Keratinocyte (primary cell): ENCODE results near the gene C10orf120. TPM values are rescaled to one million over a fixed set of nuclear protein-coding genes. Genes with fewer than 3 reads are reported as not detected.

Experiments
- DNase-seq: peaks from one replicate; pipeline ENCODE4 v3.0.0-alpha.2; 2011; ENCODE audit warnings: low read depth, missing footprints, low spot score
- FAIRE-seq: peaks from 2 replicates; lab custom pipeline; 2011; peaks lifted over from hg19 to GRCh38; lab: Jason Lieb, UNC
- H2AFZ ChIP-seq: 2 replicates; pipeline ENCODE4 v1.6.0; 2012; ENCODE audit warnings: low read length, control low read depth, inconsistent platforms; ENCODE audit not compliant: control insufficient read depth
- H3K27ac ChIP-seq: 2 replicates; pipeline ENCODE4 v1.5.1; 2011; ENCODE audit warnings: low read length; ENCODE audit not compliant: control insufficient read depth, insufficient read depth
- H3K27me3 ChIP-seq: 3 replicates; pipeline ENCODE4 v1.6.0; 2011; ENCODE audit warnings: low read length; ENCODE audit not compliant: control insufficient read depth, insufficient read depth; ENCODE audit errors: extremely low read depth
- H3K36me3 ChIP-seq, 2 experiments: 2 replicates in 1 of 2; 3 replicates in 1 of 2; pipeline ENCODE4 v1.5.1; 2011; ENCODE audit warnings: low read length in 2 of 2, mild to moderate bottlenecking in 1 of 2; ENCODE audit not compliant: control insufficient read depth in 2 of 2, insufficient read depth in 2 of 2; ENCODE audit errors: extremely low read depth in 1 of 2
- H3K4me1 ChIP-seq: 3 replicates; pipeline ENCODE4 v1.5.1; 2011; ENCODE audit warnings: low read length; ENCODE audit not compliant: control insufficient read depth, insufficient read depth; ENCODE audit errors: extremely low read depth
- H3K4me2 ChIP-seq: 3 replicates; pipeline ENCODE4 v1.6.0; 2011; ENCODE audit warnings: low read depth, low read length; ENCODE audit not compliant: control insufficient read depth, insufficient read depth; ENCODE audit errors: extremely low read depth
- H3K4me3 ChIP-seq, 3 experiments: fragments of 200-600 bp in 1 of 3; sonication (generic) in 1 of 3; 2 replicates in 2 of 3; 3 replicates in 1 of 3; pipeline ENCODE4 v1.5.1; 2011 to 2016; ENCODE audit warnings: low read length in 3 of 3, mild to moderate bottlenecking in 3 of 3, control low read depth in 2 of 3, inconsistent platforms in 1 of 3, low read depth in 1 of 3, mixed read lengths in 1 of 3, mixed run types in 1 of 3, moderate library complexity in 1 of 3; ENCODE audit not compliant: control insufficient read depth in 2 of 3, insufficient read depth in 2 of 3; ENCODE audit errors: extremely low read depth in 1 of 3
- H3K79me2 ChIP-seq: 2 replicates; pipeline ENCODE4 v1.6.0; 2012; ENCODE audit warnings: low read length; ENCODE audit not compliant: control insufficient read depth, insufficient read depth
- H3K9ac ChIP-seq: 3 replicates; pipeline ENCODE4 v1.6.0; 2011; ENCODE audit warnings: low read length; ENCODE audit not compliant: control insufficient read depth, insufficient read depth; ENCODE audit errors: extremely low read depth
- H3K9me1 ChIP-seq: 3 replicates; pipeline ENCODE4 v1.6.0; 2011; ENCODE audit warnings: low read length; ENCODE audit not compliant: control insufficient read depth, insufficient read depth; ENCODE audit errors: extremely low read depth
- H3K9me3 ChIP-seq: 2 replicates; pipeline ENCODE4 v1.5.1; 2012; ENCODE audit warnings: low read depth, low read length; ENCODE audit not compliant: control insufficient read depth
- H4K20me1 ChIP-seq: 3 replicates; pipeline ENCODE4 v1.6.0; 2011; ENCODE audit warnings: low read length; ENCODE audit not compliant: control insufficient read depth, insufficient read depth; ENCODE audit errors: extremely low read depth
- CTCF ChIP-seq, 3 experiments: IDR thresholded peaks in 1 of 3; conservative IDR thresholded peaks in 1 of 3; optimal IDR thresholded peaks in 1 of 3; 2 replicates in 2 of 3; 3 replicates in 1 of 3; pipeline versions ENCODE3 to v1.5.1; 2011; ENCODE audit warnings: low read length in 3 of 3, mild to moderate bottlenecking in 3 of 3, moderate library complexity in 2 of 3, control low read depth in 1 of 3, inconsistent platforms in 1 of 3; ENCODE audit not compliant: insufficient read depth in 2 of 3; ENCODE audit errors: extremely low read depth in 1 of 3
- EZH2 ChIP-seq: IDR thresholded peaks from one replicate; pipeline ENCODE4 v1.6.1; 2012; ENCODE audit warnings: inconsistent platforms, mild to moderate bottlenecking, low read length, moderate library complexity
- dilution Hi-C: fragments of 300-500 bp; cut with MboI; formaldehyde crosslinking; loops from one replicate; pipeline ENCODE4 v1.7.0; 2020; ENCODE audit warnings: low sequenced_read_pairs; ENCODE audit not compliant: extremely low pct_ligation_motif_present
- polyA plus RNA-seq, 5 experiments: library from polyadenylated mRNA; depleted of rRNA in 3 of 5; stranded (reverse) in 3 of 5; stranded (forward) in 1 of 5; unstranded in 1 of 5; fragments of >200 nt; gene quantifications; 1 replicate in 1 of 5; 2 replicates in 3 of 5; 3 replicates in 1 of 5; pipeline versions ENCODE4 v1.2.1 to v1.2.3, GENCODE V29; 2011 to 2012; ENCODE audit warnings: missing spikeins in 2 of 5, low read depth in 1 of 5, low replicate concordance in 1 of 5

The C10orf120 gene
- polyA plus RNA-seq, 1 donor (not counting 4 experiments of a cell fraction or from before 2014, with no cell fraction given) = not detected

DNA sequence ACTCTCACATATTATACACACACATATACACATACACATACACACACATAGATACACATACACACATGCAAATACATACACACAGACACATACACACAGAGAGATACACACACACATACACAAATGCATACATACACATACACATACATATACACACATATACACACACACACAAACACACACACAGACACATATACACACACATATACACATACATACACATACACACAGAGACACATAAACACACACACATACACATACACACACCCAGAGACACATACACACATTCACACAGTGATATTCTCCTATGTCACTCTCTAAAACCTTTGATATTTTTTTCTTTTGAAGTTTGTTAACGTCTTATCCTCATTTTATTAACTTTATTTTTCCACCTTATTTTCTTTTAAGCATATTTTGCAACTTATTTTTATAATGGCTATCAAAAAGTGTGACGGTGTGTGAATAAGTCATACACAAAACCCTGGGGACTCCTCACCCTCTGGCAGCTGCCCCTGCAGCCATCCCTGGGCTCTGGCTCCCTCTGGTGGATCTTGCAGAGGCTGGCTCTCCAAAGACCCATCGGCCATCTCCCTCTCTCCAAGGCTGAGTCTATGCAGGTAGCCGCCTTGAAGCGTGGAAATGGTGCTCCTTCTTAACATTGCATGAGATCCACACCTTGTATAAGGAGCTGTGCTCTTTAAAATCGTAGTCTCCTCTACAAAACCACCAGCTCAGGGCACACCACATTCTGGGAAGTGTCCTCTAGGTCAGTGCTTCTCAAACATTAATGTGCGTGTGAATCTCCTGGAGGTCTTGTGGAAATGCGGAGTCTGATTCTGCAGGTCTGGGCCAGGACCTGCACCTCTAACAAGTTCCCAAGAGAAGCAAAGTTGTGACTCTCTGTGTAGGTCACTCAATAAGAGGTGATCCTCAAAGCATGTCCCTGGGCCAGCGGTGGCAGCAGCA, 4.1 kb upstream of the C10orf120 start:
- Histone ChIP-seq H4K20me1 (no peaks in the 10 kb centered on the region), H2AFZ (no peak overlapping the region), H3K79me2 (no peaks in the 10 kb centered on the region), H3K27me3 (no peaks in the 10 kb centered on the region), H3K4me2 (no peak overlapping the region), H3K27ac (no peak overlapping the region), H3K4me1 (no peaks in the 10 kb centered on the region), H3K9ac (no peak overlapping the region), H3K36me3 (no peaks in the 10 kb centered on the region), H3K9me3 (no peaks in the 10 kb centered on the region), H3K9me1 (no peaks in the 10 kb centered on the region), H3K4me3 (no peak overlapping the region)
- TF ChIP-seq CTCF (optimal IDR thresholded peaks at IDR 0.05 in 1 of 3, IDR thresholded peaks at IDR 0.05 in 1 of 3, conservative IDR thresholded peaks at IDR 0.05 in 1 of 3; ENCODE audit: extremely low read depth in 1 of 3, insufficient read depth in 2 of 3, low read length in 3 of 3) = peak; percentile 89 to 95 (median 93)
- TF ChIP-seq EZH2 = no peak
- FAIRE-seq = peak; percentile 92
- dilution Hi-C loops = loop anchor here (25.0 kb wide), 1 partner anchor 166 kb away; no protein-coding TSS in a partner anchor
- DNase-seq = peak; percentile 32

- Histone ChIP-seq H2AFZ (no peak overlapping the region), H3K9ac (no peak overlapping the region), H3K79me2 (no peaks in the 10 kb centered on the region), H3K9me1 (no peaks in the 10 kb centered on the region), H3K9me3 (no peaks in the 10 kb centered on the region), H4K20me1 (no peaks in the 10 kb centered on the region), H3K4me2 (no peak overlapping the region), H3K4me1 (no peaks in the 10 kb centered on the region), H3K27ac (no peak overlapping the region), H3K27me3 (no peaks in the 10 kb centered on the region), H3K36me3 (no peaks in the 10 kb centered on the region), H3K4me3 (no peak overlapping the region)
- no peak for TF ChIP-seq CTCF (optimal IDR thresholded peaks at IDR 0.05 in 1 of 3, IDR thresholded peaks at IDR 0.05 in 1 of 3, conservative IDR thresholded peaks at IDR 0.05 in 1 of 3; ENCODE audit: extremely low read depth in 1 of 3, insufficient read depth in 2 of 3, low read length in 3 of 3)
- no peak for TF ChIP-seq EZH2
- no peak for DNase-seq
- FAIRE-seq = no peak
- dilution Hi-C loops = loop anchor here (25.0 kb wide), 1 partner anchor 165 kb away; no protein-coding TSS in a partner anchor
Observed at GRCh38 chr10:122702275-122702674, 2.6 kb upstream of the C10orf120 start.
